Transverse colon (tissue), 4 donors: Measurements from ENCODE around the gene TET3. TPM values are rescaled to one million over a fixed set of nuclear protein-coding genes. Genes with fewer than 3 reads are reported as not detected.

Experiments
- DNase-seq: peaks from one replicate; pipeline ENCODE4 v3.0.0-alpha.2; 2019
- H3K27ac ChIP-seq, 4 donors: fragments of 200-600 bp; sonication (generic); 2 replicates each; pipeline ENCODE4 v1.5.1; 2016 to 2018; ENCODE audit warnings: inconsistent platforms in 4 of 4
- H3K27me3 ChIP-seq: fragments of 200-600 bp; sonication (generic); 2 replicates; pipeline ENCODE4 v1.5.1; 2017; ENCODE audit warnings: inconsistent platforms
- H3K36me3 ChIP-seq, 4 donors: fragments of 200-600 bp; sonication (generic); 2 replicates each; pipeline ENCODE4 v1.5.1; 2017 to 2019; ENCODE audit warnings: inconsistent platforms in 4 of 4
- H3K4me1 ChIP-seq, 4 donors: fragments of 200-600 bp; sonication (generic); 2 replicates each; pipeline ENCODE4 v1.5.1; 2017 to 2020; ENCODE audit warnings: inconsistent platforms in 4 of 4
- H3K4me3 ChIP-seq, 4 donors: fragments of 200-600 bp; sonication (generic); 1 replicate in 1 of 4; 2 replicates in 3 of 4; pipeline versions ENCODE4 v1.5.1 to v1.6.1; 2017 to 2019; ENCODE audit warnings: inconsistent platforms in 4 of 4
- H3K9me3 ChIP-seq, 2 donors: fragments of 200-600 bp; sonication (generic); 2 replicates each; pipeline ENCODE4 v1.5.1; 2017 to 2019; ENCODE audit warnings: inconsistent platforms in 2 of 2
- CTCF ChIP-seq, 5 experiments: fragments of 200-600 bp in 3 of 5; fragments of 450-650 bp in 2 of 5; sonication (generic) in 3 of 5; IDR thresholded peaks; 1 replicate in 2 of 5; 2 replicates in 3 of 5; pipeline ENCODE4 v1.5.1; 2016 to 2017; ENCODE audit warnings: antibody characterized with exemption in 5 of 5, inconsistent platforms in 3 of 5, mild to moderate bottlenecking in 2 of 5, moderate library complexity in 1 of 5
- EP300 ChIP-seq: sonication (generic); formaldehyde crosslinking; IDR thresholded peaks from one replicate; pipeline ENCODE4 v1.6.1; 2017; ENCODE audit warnings: antibody characterized with exemption, low read depth
- POLR2A ChIP-seq: fragments of 450-650 bp; IDR thresholded peaks from one replicate; pipeline ENCODE4 v1.6.1; 2016; ENCODE audit warnings: antibody characterized with exemption, mild to moderate bottlenecking, moderate library complexity
- POLR2AphosphoS5 ChIP-seq, 3 donors: sonication (generic); formaldehyde crosslinking; IDR thresholded peaks; one replicate each; pipeline ENCODE4 v1.6.1; 2016; ENCODE audit warnings: antibody characterized with exemption in 3 of 3
- WGBS, 2 donors: methylation state at CpG; one replicate each; pipeline ENCODE4 v1.1.5; 2018; ENCODE audit warnings: low coverage in 1 of 2; 5-methylcytosine and 5-hydroxymethylcytosine counted together
- in situ Hi-C, 4 donors: fragments of 200-750 bp; cut with MboI; loops; one replicate each; pipeline versions ENCODE4 v1.15.0 to v1.15.1; 2017; ENCODE audit warnings: low sequenced_read_pairs in 3 of 4, low pct_ligation_motif_present in 1 of 4, low pct_unique_long_range_greater_than_20kb in 1 of 4
- intact Hi-C: fragments of 100-400 bp; cut with DNase I; formaldehyde crosslinking; loops from one replicate; pipeline ENCODE4 v1.15.1; 2023; ENCODE audit warnings: low total_unique reads
- total RNA-seq, 4 donors: library from RNA; depleted of rRNA; stranded (reverse); fragments of >200 nt; gene quantifications; one replicate each; pipeline ENCODE4 v1.1.0, GENCODE V29; 2016

The TET3 gene
- total RNA-seq, 4 donors from 2014 or later = 20.2 to 26.9 (median 22.5) TPM

- in situ Hi-C loops = no loop called here
- Histone ChIP-seq H3K4me1 (no peaks in the 10 kb centered on the region), H3K36me3 (peaks cover 0 to 35% (median 13%) of the 10 kb centered on the region in 4 donors), H3K9me3 (no peaks in the 10 kb centered on the region), H3K4me3 (no peak overlapping the region), H3K27me3 (no peaks in the 10 kb centered on the region), H3K27ac (no peak overlapping the region)
- no peak for DNase-seq
- TF ChIP-seq POLR2AphosphoS5 (IDR thresholded peaks at IDR 0.05) (no peak), POLR2A (no peak), CTCF (IDR thresholded peaks at IDR 0.05) (peak in 1 of 5 experiments; percentile 16), EP300 (no peak)
- WGBS, 2 donors = 70 to 84% methylated on average over 5 of the region's 5 CpGs
- intact Hi-C loops = no loop called here
These were observed 28.4 kb upstream of the TET3 start for GRCh38 chr2:73956218-73956865.

GRCh38 chr2:73961274-73961673, 23.4 kb upstream of the TET3 start:
- intact Hi-C loops = no loop called here
- 95 to 100% methylated on average over 4 of the region's 4 CpGs for WGBS, 2 donors
- no peaks in the 10 kb centered on the region for H3K9me3 ChIP-seq
- in situ Hi-C loops = no loop called here
- H3K36me3 ChIP-seq = peaks cover 0 to 19% (median 9%) of the 10 kb centered on the region in 4 donors
- no peaks in the 10 kb centered on the region for H3K4me1 ChIP-seq
- TF ChIP-seq EP300 = no peak
- TF ChIP-seq POLR2A = no peak
- TF ChIP-seq CTCF (IDR thresholded peaks at IDR 0.05) = no peak
- no peak for TF ChIP-seq POLR2AphosphoS5 (IDR thresholded peaks at IDR 0.05)
- H3K4me3 ChIP-seq = no peak overlapping the region
- no peak overlapping the region for H3K27ac ChIP-seq
- no peaks in the 10 kb centered on the region for H3K27me3 ChIP-seq
- DNase-seq = no peak

GRCh38 chr2:73961823-73962615, 22.7 kb upstream of the TET3 start:
- 86 to 89% methylated on average over 9 to 12 of the region's 12 CpGs for WGBS, 2 donors
- no peak for TF ChIP-seq POLR2A
- no peak for TF ChIP-seq POLR2AphosphoS5 (IDR thresholded peaks at IDR 0.05)
- no peak for TF ChIP-seq EP300
- TF ChIP-seq CTCF (IDR thresholded peaks at IDR 0.05) = no peak
- Histone ChIP-seq H3K36me3 (peaks cover 0 to 19% (median 9%) of the 10 kb centered on the region in 4 donors), H3K9me3 (no peaks in the 10 kb centered on the region), H3K27ac (no peak overlapping the region), H3K4me3 (no peak overlapping the region), H3K27me3 (no peaks in the 10 kb centered on the region), H3K4me1 (no peaks in the 10 kb centered on the region)
- in situ Hi-C loops (no loop called here), intact Hi-C loops (no loop called here)
- no peak for DNase-seq

- Histone ChIP-seq H3K36me3 (peaks cover 0 to 19% (median 9%) of the 10 kb centered on the region in 4 donors), H3K4me1 (no peaks in the 10 kb centered on the region), H3K27me3 (no peaks in the 10 kb centered on the region), H3K9me3 (no peaks in the 10 kb centered on the region), H3K4me3 (no peak overlapping the region), H3K27ac (no peak overlapping the region)
- DNase-seq = no peak
- no peak for TF ChIP-seq POLR2A
- no peak for TF ChIP-seq POLR2AphosphoS5 (IDR thresholded peaks at IDR 0.05)
- no peak for TF ChIP-seq EP300
- TF ChIP-seq CTCF (IDR thresholded peaks at IDR 0.05) = no peak
- WGBS, 2 donors = 76 to 100% methylated on average over 1 to 5 of the region's 5 CpGs
- intact Hi-C loops = no loop called here
- in situ Hi-C loops = no loop called here
These were observed 21.9 kb upstream of the TET3 start for GRCh38 chr2:73962798-73963197.
